ENCODE measurements around the gene SPPL3.

GRCh38 chr12:120763250-120763649 lies 140.9 kb downstream of the SPPL3 start:
- TF ChIP-seq CTCF (IDR thresholded peaks at IDR 0.05), result no peak
- TF ChIP-seq POLR2A (IDR thresholded peaks at IDR 0.05), result no peak

All from esophagus squamous epithelium (tissue), 4 donors.